Breast epithelium (tissue), 3 donors: Measurements from ENCODE around the gene SP110.

Experiments
- CTCF ChIP-seq, 3 donors: fragments of 450-650 bp; IDR thresholded peaks; one replicate each; pipeline ENCODE4 v1.5.1; 2016 to 2017; ENCODE audit warnings: antibody characterized with exemption in 3 of 3, mild to moderate bottlenecking in 3 of 3, moderate library complexity in 3 of 3
- POLR2A ChIP-seq: fragments of 450-650 bp; IDR thresholded peaks from one replicate; pipeline ENCODE4 v1.6.1; 2016; ENCODE audit warnings: antibody characterized with exemption, mild to moderate bottlenecking, moderate library complexity

GRCh38 chr2:230156782-230157699, 62.7 kb downstream of the SP110 start:
- TF ChIP-seq CTCF (IDR thresholded peaks at IDR 0.05) (no peak), POLR2A (no peak)
